ENCODE results near the gene ASB18.

The ASB18 gene

GRCh38 chr2:236176951-236177350 is 87.3 kb downstream of the ASB18 start:
- Histone ChIP-seq H3K4me3 (ENCODE audit: low read depth in 1 of 2, low read length in 2 of 2) (no peak overlapping the region), H3K27me3 (ENCODE audit: control insufficient read depth in 1 of 2, insufficient read depth in 2 of 2, low read length in 2 of 2) (peaks cover 69 to 77% of the 10 kb centered on the region in 2 donors), H3K36me3 (ENCODE audit: control insufficient read depth in 1 of 2, insufficient read depth in 2 of 2, low read length in 2 of 2) (no peaks in the 10 kb centered on the region), H3K9me3 (ENCODE audit: control insufficient read depth in 1 of 2, low read length in 2 of 2) (no peaks in the 10 kb centered on the region), H3K4me1 (ENCODE audit: control insufficient read depth in 1 of 2, insufficient read depth in 2 of 2, low read length in 2 of 2) (peaks cover 0 to 2% of the 10 kb centered on the region in 2 donors), H3K27ac (ENCODE audit: low read depth, low read length) (no peak overlapping the region), H3K9ac (ENCODE audit: low read depth in 1 of 2, low read length in 2 of 2) (no peak overlapping the region)

DNA sequence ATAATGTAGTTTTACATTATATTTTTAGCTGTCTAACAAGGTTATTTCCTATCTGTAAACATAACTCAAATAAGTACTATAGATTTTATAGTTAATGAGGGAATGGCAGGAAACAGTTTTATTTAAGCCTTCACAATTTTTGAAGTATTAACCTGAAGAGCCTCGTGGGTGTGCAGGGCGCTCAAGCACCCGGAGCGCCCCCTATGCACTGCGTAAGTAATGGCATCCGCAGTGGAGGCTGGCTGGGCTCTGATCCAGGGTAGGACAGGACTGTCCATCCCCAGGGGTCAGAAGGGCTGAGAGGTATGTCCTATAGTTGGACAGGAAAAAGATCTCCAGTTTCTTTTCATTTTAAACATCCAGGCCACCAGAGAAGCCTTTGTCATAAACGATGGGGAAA is 87.8 kb downstream of the ASB18 start:
- no peak overlapping the region for H3K9ac ChIP-seq (ENCODE audit: low read depth in 1 of 2, low read length in 2 of 2)
- no peak overlapping the region for H3K27ac ChIP-seq (ENCODE audit: low read depth, low read length)
- peaks cover 0 to 2% of the 10 kb centered on the region in 2 donors for H3K4me1 ChIP-seq (ENCODE audit: control insufficient read depth in 1 of 2, insufficient read depth in 2 of 2, low read length in 2 of 2)
- H3K27me3 ChIP-seq (ENCODE audit: control insufficient read depth in 1 of 2, insufficient read depth in 2 of 2, low read length in 2 of 2), result peaks cover 74 to 83% of the 10 kb centered on the region in 2 donors
- no peaks in the 10 kb centered on the region for H3K9me3 ChIP-seq (ENCODE audit: control insufficient read depth in 1 of 2, low read length in 2 of 2)
- no peak overlapping the region for H3K4me3 ChIP-seq (ENCODE audit: low read depth in 1 of 2, low read length in 2 of 2)
- no peaks in the 10 kb centered on the region for H3K36me3 ChIP-seq (ENCODE audit: control insufficient read depth in 1 of 2, insufficient read depth in 2 of 2, low read length in 2 of 2)

DNA sequence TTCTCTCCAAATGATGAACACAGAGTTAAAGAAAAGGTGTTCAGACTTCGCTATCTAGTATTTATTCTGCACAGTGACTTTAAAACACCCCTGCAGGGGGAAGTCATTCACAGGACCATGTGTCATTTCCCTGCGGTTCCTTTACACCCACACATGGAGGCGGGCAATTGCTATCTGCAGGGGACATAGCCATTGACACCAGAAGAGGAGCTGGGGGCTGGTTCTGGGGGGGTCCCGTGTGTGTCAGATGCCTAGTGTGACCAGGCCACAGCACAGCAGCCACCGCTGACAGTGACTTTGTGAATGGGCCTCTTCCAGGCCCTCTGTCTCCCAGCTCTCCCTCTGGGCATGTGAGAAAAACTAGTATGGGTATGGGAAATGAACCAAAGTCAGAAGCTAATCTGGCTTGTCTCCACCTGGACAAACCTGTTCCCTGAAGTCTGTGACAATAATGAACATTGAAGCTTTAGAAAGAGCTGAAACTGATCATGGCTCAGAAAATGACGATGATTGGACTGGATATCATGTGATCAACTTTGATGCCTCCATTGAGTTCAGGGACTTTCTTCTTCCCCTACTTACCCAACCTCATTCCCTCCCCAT is 88.6 kb downstream of the ASB18 start:
- Histone ChIP-seq H3K4me3 (ENCODE audit: low read depth in 1 of 2, low read length in 2 of 2) (no peak overlapping the region), H3K9ac (ENCODE audit: low read depth in 1 of 2, low read length in 2 of 2) (no peak overlapping the region), H3K27ac (ENCODE audit: low read depth, low read length) (no peak overlapping the region), H3K4me1 (ENCODE audit: control insufficient read depth in 1 of 2, insufficient read depth in 2 of 2, low read length in 2 of 2) (peaks cover 0 to 2% of the 10 kb centered on the region in 2 donors), H3K36me3 (ENCODE audit: control insufficient read depth in 1 of 2, insufficient read depth in 2 of 2, low read length in 2 of 2) (no peaks in the 10 kb centered on the region), H3K27me3 (ENCODE audit: control insufficient read depth in 1 of 2, insufficient read depth in 2 of 2, low read length in 2 of 2) (peaks cover 78 to 90% of the 10 kb centered on the region in 2 donors), H3K9me3 (ENCODE audit: control insufficient read depth in 1 of 2, low read length in 2 of 2) (no peaks in the 10 kb centered on the region)

GRCh38 chr2:236173729-236174607 is 90.2 kb downstream of the ASB18 start:
- Histone ChIP-seq H3K9me3 (ENCODE audit: control insufficient read depth in 1 of 2, low read length in 2 of 2) (no peaks in the 10 kb centered on the region), H3K4me1 (ENCODE audit: control insufficient read depth in 1 of 2, insufficient read depth in 2 of 2, low read length in 2 of 2) (no peaks in the 10 kb centered on the region), H3K4me3 (ENCODE audit: low read depth in 1 of 2, low read length in 2 of 2) (no peak overlapping the region), H3K27ac (ENCODE audit: low read depth, low read length) (no peak overlapping the region), H3K9ac (ENCODE audit: low read depth in 1 of 2, low read length in 2 of 2) (no peak overlapping the region), H3K36me3 (ENCODE audit: control insufficient read depth in 1 of 2, insufficient read depth in 2 of 2, low read length in 2 of 2) (no peaks in the 10 kb centered on the region), H3K27me3 (ENCODE audit: control insufficient read depth in 1 of 2, insufficient read depth in 2 of 2, low read length in 2 of 2) (peaks cover 80 to 93% of the 10 kb centered on the region in 2 donors)

GRCh38 chr2:236173036-236173728 is 91.0 kb downstream of the ASB18 start:
- H3K9ac ChIP-seq (ENCODE audit: low read depth in 1 of 2, low read length in 2 of 2), result no peak overlapping the region
- no peak overlapping the region for H3K27ac ChIP-seq (ENCODE audit: low read depth, low read length)
- H3K9me3 ChIP-seq (ENCODE audit: control insufficient read depth in 1 of 2, low read length in 2 of 2), result no peaks in the 10 kb centered on the region
- H3K27me3 ChIP-seq (ENCODE audit: control insufficient read depth in 1 of 2, insufficient read depth in 2 of 2, low read length in 2 of 2), result peaks cover 77 to 91% of the 10 kb centered on the region in 2 donors
- no peaks in the 10 kb centered on the region for H3K36me3 ChIP-seq (ENCODE audit: control insufficient read depth in 1 of 2, insufficient read depth in 2 of 2, low read length in 2 of 2)
- no peak overlapping the region for H3K4me3 ChIP-seq (ENCODE audit: low read depth in 1 of 2, low read length in 2 of 2)
- no peaks in the 10 kb centered on the region for H3K4me1 ChIP-seq (ENCODE audit: control insufficient read depth in 1 of 2, insufficient read depth in 2 of 2, low read length in 2 of 2)

DNA sequence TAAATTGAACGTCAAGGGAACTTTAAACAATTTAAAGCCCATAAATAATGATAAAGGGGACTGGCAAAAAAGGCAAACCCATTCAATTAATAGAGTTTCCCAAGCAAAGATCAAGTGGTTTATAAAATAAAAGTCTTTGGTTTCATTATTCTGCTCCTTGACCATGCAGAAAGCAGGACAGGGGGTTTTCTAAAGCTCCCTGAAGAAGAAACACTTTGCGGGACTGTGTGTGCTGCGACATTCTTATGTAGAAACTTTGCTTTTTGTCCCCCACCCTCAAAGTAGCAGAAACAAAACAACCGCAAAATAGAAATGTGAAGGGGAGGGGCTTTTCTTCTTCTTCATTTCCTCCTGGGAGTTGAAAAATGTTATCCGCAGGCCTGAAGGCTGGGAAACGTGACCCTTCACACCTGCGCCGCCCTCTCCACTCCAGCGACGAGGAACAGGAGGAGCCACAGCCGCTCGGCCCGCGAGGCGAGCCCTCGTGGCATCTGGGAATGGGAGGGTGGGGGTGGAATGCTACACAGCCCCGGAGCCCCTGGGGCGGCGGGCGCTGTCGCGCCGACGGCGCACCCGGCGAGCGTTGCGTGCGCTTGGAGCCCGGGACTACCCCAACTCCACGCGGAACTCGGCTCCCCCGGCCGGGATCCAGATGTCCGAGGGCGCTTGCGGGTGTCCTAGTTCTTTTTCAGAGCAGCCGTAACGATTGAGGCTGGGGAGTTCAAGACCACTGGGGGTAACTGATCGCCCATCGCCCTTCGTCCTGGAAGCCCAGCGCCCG is 91.8 kb downstream of the ASB18 start:
- no peaks in the 10 kb centered on the region for H3K4me1 ChIP-seq (ENCODE audit: control insufficient read depth in 1 of 2, insufficient read depth in 2 of 2, low read length in 2 of 2)
- no peak overlapping the region for H3K9ac ChIP-seq (ENCODE audit: low read depth in 1 of 2, low read length in 2 of 2)
- no peaks in the 10 kb centered on the region for H3K36me3 ChIP-seq (ENCODE audit: control insufficient read depth in 1 of 2, insufficient read depth in 2 of 2, low read length in 2 of 2)
- no peaks in the 10 kb centered on the region for H3K9me3 ChIP-seq (ENCODE audit: control insufficient read depth in 1 of 2, low read length in 2 of 2)
- peaks cover 75 to 85% of the 10 kb centered on the region in 2 donors for H3K27me3 ChIP-seq (ENCODE audit: control insufficient read depth in 1 of 2, insufficient read depth in 2 of 2, low read length in 2 of 2)
- no peak overlapping the region for H3K4me3 ChIP-seq (ENCODE audit: low read depth in 1 of 2, low read length in 2 of 2)
- no peak overlapping the region for H3K27ac ChIP-seq (ENCODE audit: low read depth, low read length)

GRCh38 chr2:236171680-236172254 is 92.4 kb downstream of the ASB18 start:
- H3K4me1 ChIP-seq (ENCODE audit: control insufficient read depth in 1 of 2, insufficient read depth in 2 of 2, low read length in 2 of 2), result peaks cover 0 to 2% of the 10 kb centered on the region in 2 donors
- peaks cover 77 to 88% of the 10 kb centered on the region in 2 donors for H3K27me3 ChIP-seq (ENCODE audit: control insufficient read depth in 1 of 2, insufficient read depth in 2 of 2, low read length in 2 of 2)
- H3K36me3 ChIP-seq (ENCODE audit: control insufficient read depth in 1 of 2, insufficient read depth in 2 of 2, low read length in 2 of 2), result no peaks in the 10 kb centered on the region
- no peak overlapping the region for H3K9ac ChIP-seq (ENCODE audit: low read depth in 1 of 2, low read length in 2 of 2)
- H3K9me3 ChIP-seq (ENCODE audit: control insufficient read depth in 1 of 2, low read length in 2 of 2), result no peaks in the 10 kb centered on the region
- H3K4me3 ChIP-seq (ENCODE audit: low read depth in 1 of 2, low read length in 2 of 2), result no peak overlapping the region
- no peak overlapping the region for H3K27ac ChIP-seq (ENCODE audit: low read depth, low read length)

- H3K4me1 ChIP-seq (ENCODE audit: control insufficient read depth in 1 of 2, insufficient read depth in 2 of 2, low read length in 2 of 2), result peaks cover 0 to 7% of the 10 kb centered on the region in 2 donors
- H3K4me3 ChIP-seq (ENCODE audit: low read depth in 1 of 2, low read length in 2 of 2), result no peak overlapping the region
- no peak overlapping the region for H3K9ac ChIP-seq (ENCODE audit: low read depth in 1 of 2, low read length in 2 of 2)
- no peaks in the 10 kb centered on the region for H3K9me3 ChIP-seq (ENCODE audit: control insufficient read depth in 1 of 2, low read length in 2 of 2)
- no peak overlapping the region for H3K27ac ChIP-seq (ENCODE audit: low read depth, low read length)
- peaks cover 81 to 89% of the 10 kb centered on the region in 2 donors for H3K27me3 ChIP-seq (ENCODE audit: control insufficient read depth in 1 of 2, insufficient read depth in 2 of 2, low read length in 2 of 2)
- H3K36me3 ChIP-seq (ENCODE audit: control insufficient read depth in 1 of 2, insufficient read depth in 2 of 2, low read length in 2 of 2), result no peaks in the 10 kb centered on the region
Observed at GRCh38 chr2:236171181-236171679, 93.0 kb downstream of the ASB18 start.

GRCh38 chr2:236170590-236171165 is 93.5 kb downstream of the ASB18 start:
- Histone ChIP-seq H3K36me3 (ENCODE audit: control insufficient read depth in 1 of 2, insufficient read depth in 2 of 2, low read length in 2 of 2) (no peaks in the 10 kb centered on the region), H3K9me3 (ENCODE audit: control insufficient read depth in 1 of 2, low read length in 2 of 2) (no peaks in the 10 kb centered on the region), H3K27me3 (ENCODE audit: control insufficient read depth in 1 of 2, insufficient read depth in 2 of 2, low read length in 2 of 2) (peaks cover 81 to 90% of the 10 kb centered on the region in 2 donors), H3K27ac (ENCODE audit: low read depth, low read length) (no peak overlapping the region), H3K4me3 (ENCODE audit: low read depth in 1 of 2, low read length in 2 of 2) (no peak overlapping the region), H3K9ac (ENCODE audit: low read depth in 1 of 2, low read length in 2 of 2) (no peak overlapping the region), H3K4me1 (ENCODE audit: control insufficient read depth in 1 of 2, insufficient read depth in 2 of 2, low read length in 2 of 2) (peaks cover 0 to 12% of the 10 kb centered on the region in 2 donors)
